MM.1S (cell line): ENCODE measurements around the gene BCAR3.

Source experiments
- DNase-seq: peaks from one replicate; pipeline ENCODE4 v3.0.0-alpha.2; 2015
- H2AFZ ChIP-seq: fragments of 300-600 bp; sonication (generic); 2 replicates; pipeline ENCODE4 v1.6.0; 2016; ENCODE audit warnings: antibody characterized with exemption, low read length
- H3F3A ChIP-seq: fragments of 300-600 bp; sonication (generic); 2 replicates; pipeline ENCODE4 v1.6.1; 2016; ENCODE audit warnings: mild to moderate bottlenecking, antibody characterized with exemption, low read length, moderate library complexity, mixed read lengths; ENCODE audit not compliant: insufficient read depth
- H3K27ac ChIP-seq: fragments of 300-600 bp; sonication (generic); 2 replicates; pipeline ENCODE4 v1.5.1; 2016; ENCODE audit warnings: mild to moderate bottlenecking, low read length
- H3K27me3 ChIP-seq: fragments of 300-600 bp; sonication (generic); replicated peaks from 2 replicates; pipeline ENCODE4 v1.6.0; 2016; ENCODE audit warnings: low read length; ENCODE audit not compliant: insufficient read depth
- H3K36me3 ChIP-seq: fragments of 300-600 bp; sonication (generic); replicated peaks from 2 replicates; pipeline ENCODE4 v1.6.1; 2016; ENCODE audit warnings: mild to moderate bottlenecking, low read length, mixed read lengths; ENCODE audit not compliant: insufficient read depth
- H3K4me1 ChIP-seq: fragments of 300-600 bp; sonication (generic); 2 replicates; pipeline ENCODE4 v1.6.1; 2016; ENCODE audit warnings: low read length, mixed read lengths
- H3K4me2 ChIP-seq: fragments of 300-600 bp; sonication (generic); 2 replicates; pipeline ENCODE4 v1.6.0; 2016; ENCODE audit warnings: low read depth, low read length
- H3K4me3 ChIP-seq: fragments of 300-600 bp; sonication (generic); 2 replicates; pipeline ENCODE4 v1.5.1; 2016; ENCODE audit warnings: low read length, mixed read lengths
- H3K79me2 ChIP-seq: fragments of 300-600 bp; sonication (generic); 2 replicates; pipeline ENCODE4 v1.6.1; 2016; ENCODE audit warnings: mixed run types, low read length, mixed read lengths
- H3K9ac ChIP-seq: fragments of 300-600 bp; sonication (generic); 2 replicates; pipeline ENCODE4 v1.6.1; 2016; ENCODE audit warnings: low read length, mixed read lengths
- H3K9me2 ChIP-seq: fragments of 300-600 bp; sonication (generic); replicated peaks from 2 replicates; pipeline ENCODE4 v1.6.1; 2016; ENCODE audit warnings: mild to moderate bottlenecking, low read length, mixed read lengths; ENCODE audit not compliant: insufficient read depth
- H3K9me3 ChIP-seq: fragments of 300-600 bp; sonication (generic); replicated peaks from 2 replicates; pipeline ENCODE4 v1.6.1; 2016; ENCODE audit warnings: mild to moderate bottlenecking, low read length, mixed read lengths; ENCODE audit not compliant: insufficient read depth
- H4K20me1 ChIP-seq: fragments of 300-600 bp; sonication (generic); 2 replicates; pipeline ENCODE4 v1.6.1; 2016; ENCODE audit warnings: mild to moderate bottlenecking, low read length, moderate library complexity, mixed read lengths; ENCODE audit not compliant: insufficient read depth
- EZH2 ChIP-seq: fragments of 300-600 bp; sonication (generic); optimal IDR thresholded peaks from 2 replicates; pipeline ENCODE3; 2017; ENCODE audit warnings: low read depth, mild to moderate bottlenecking, antibody characterized with exemption, low read length, mixed read lengths
- EZH2phosphoT487 ChIP-seq: fragments of 300-600 bp; sonication (generic); IDR thresholded peaks from 2 replicates; pipeline ENCODE4 v1.6.1; 2018; ENCODE audit warnings: antibody characterized with exemption, low read length
- TF ChIP-seq, protein P1 (sequence below): fragments of 300-600 bp; sonication (generic); IDR thresholded peaks from 2 replicates; pipeline ENCODE4 v1.5.1; 2016; ENCODE audit warnings: antibody characterized with exemption, low read length, mixed read lengths

The BCAR3 gene

DNA sequence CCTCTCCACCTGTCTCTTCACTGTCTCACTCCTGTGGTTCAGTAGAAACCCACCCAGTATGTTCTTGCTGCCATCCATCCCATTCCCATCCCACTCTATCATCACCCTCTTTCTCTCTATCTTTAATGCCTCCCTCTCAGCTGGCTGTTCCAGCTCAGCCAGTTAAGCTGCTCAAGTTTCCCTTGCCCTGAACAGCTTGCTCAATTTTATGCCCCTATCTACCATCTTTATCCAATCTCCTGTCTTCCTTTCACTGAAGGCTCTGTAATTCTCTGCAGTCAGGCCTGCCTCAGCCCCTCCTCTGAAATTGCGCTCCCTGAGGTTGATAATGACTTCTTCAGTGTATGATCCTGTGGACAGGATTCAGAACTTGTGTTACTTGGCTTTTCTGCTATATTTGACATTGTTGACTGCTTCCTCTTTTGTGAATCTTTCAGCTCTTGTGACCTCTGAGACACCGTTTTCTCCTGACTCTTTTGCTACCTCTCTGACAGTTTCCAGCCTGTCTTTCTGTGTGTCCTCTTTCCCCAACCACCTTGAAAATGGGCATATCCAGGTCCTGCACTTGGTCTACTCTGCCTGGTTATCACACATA lies 13.9 kb upstream of the BCAR3 start:
- H3F3A ChIP-seq: no peaks in the 10 kb centered on the region
- no peak overlapping the region for H2AFZ ChIP-seq
- H3K79me2 ChIP-seq: no peaks in the 10 kb centered on the region
- H3K9me2 ChIP-seq: no peaks in the 10 kb centered on the region
- no peak overlapping the region for H3K27ac ChIP-seq
- TF ChIP-seq EZH2phosphoT487 (no peak), EZH2 (no peak)
- TF ChIP-seq, protein P1, sequence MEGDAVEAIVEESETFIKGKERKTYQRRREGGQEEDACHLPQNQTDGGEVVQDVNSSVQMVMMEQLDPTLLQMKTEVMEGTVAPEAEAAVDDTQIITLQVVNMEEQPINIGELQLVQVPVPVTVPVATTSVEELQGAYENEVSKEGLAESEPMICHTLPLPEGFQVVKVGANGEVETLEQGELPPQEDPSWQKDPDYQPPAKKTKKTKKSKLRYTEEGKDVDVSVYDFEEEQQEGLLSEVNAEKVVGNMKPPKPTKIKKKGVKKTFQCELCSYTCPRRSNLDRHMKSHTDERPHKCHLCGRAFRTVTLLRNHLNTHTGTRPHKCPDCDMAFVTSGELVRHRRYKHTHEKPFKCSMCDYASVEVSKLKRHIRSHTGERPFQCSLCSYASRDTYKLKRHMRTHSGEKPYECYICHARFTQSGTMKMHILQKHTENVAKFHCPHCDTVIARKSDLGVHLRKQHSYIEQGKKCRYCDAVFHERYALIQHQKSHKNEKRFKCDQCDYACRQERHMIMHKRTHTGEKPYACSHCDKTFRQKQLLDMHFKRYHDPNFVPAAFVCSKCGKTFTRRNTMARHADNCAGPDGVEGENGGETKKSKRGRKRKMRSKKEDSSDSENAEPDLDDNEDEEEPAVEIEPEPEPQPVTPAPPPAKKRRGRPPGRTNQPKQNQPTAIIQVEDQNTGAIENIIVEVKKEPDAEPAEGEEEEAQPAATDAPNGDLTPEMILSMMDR: no peak
- no peaks in the 10 kb centered on the region for H4K20me1 ChIP-seq
- H3K9me3 ChIP-seq: no peaks in the 10 kb centered on the region
- no peak overlapping the region for H3K9ac ChIP-seq
- no peaks in the 10 kb centered on the region for H3K4me1 ChIP-seq
- DNase-seq: no peak
- H3K4me2 ChIP-seq: no peak overlapping the region
- no peak overlapping the region for H3K4me3 ChIP-seq
- no peaks in the 10 kb centered on the region for H3K27me3 ChIP-seq
- H3K36me3 ChIP-seq: no peaks in the 10 kb centered on the region

DNA sequence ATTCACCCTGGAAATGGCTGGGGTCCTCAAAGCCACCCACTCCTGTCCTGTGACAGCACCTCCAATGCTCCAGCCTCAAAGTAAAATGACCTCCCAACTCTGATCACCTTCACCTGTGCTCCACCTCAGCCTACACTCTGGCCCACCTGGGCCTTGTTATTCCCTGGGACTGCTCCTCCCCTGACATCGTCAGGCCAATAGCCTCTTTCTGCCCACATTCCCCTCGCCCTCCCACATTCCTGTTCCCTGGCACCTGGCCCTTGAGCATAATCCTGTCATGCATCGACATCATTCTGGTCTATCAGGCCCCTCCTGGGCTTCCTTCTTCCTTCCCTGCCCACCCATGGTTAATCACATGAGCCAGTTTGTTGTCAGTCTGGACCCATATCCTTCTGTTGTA lies 13.2 kb upstream of the BCAR3 start:
- H3K9me2 ChIP-seq: no peaks in the 10 kb centered on the region
- H3K27ac ChIP-seq: no peak overlapping the region
- no peaks in the 10 kb centered on the region for H3K27me3 ChIP-seq
- H3K4me1 ChIP-seq: no peaks in the 10 kb centered on the region
- H3K9me3 ChIP-seq: no peaks in the 10 kb centered on the region
- TF ChIP-seq EZH2 (no peak), EZH2phosphoT487 (no peak)
- TF ChIP-seq, protein P1: no peak
- H3K4me3 ChIP-seq: no peak overlapping the region
- no peak for DNase-seq
- no peak overlapping the region for H2AFZ ChIP-seq
- H3F3A ChIP-seq: no peaks in the 10 kb centered on the region
- no peaks in the 10 kb centered on the region for H3K79me2 ChIP-seq
- H3K4me2 ChIP-seq: no peak overlapping the region
- H3K36me3 ChIP-seq: no peaks in the 10 kb centered on the region
- H4K20me1 ChIP-seq: no peaks in the 10 kb centered on the region
- no peak overlapping the region for H3K9ac ChIP-seq

GRCh38 chr1:93694039-93694438 lies 12.4 kb upstream of the BCAR3 start:
- no peak overlapping the region for H2AFZ ChIP-seq
- no peak overlapping the region for H3K4me2 ChIP-seq
- H4K20me1 ChIP-seq: no peaks in the 10 kb centered on the region
- no peaks in the 10 kb centered on the region for H3F3A ChIP-seq
- H3K9me3 ChIP-seq: no peaks in the 10 kb centered on the region
- no peaks in the 10 kb centered on the region for H3K79me2 ChIP-seq
- no peak overlapping the region for H3K9ac ChIP-seq
- H3K4me3 ChIP-seq: no peak overlapping the region
- no peak overlapping the region for H3K27ac ChIP-seq
- no peaks in the 10 kb centered on the region for H3K4me1 ChIP-seq
- TF ChIP-seq EZH2phosphoT487: no peak
- TF ChIP-seq, protein P1: no peak
- TF ChIP-seq EZH2: no peak
- no peaks in the 10 kb centered on the region for H3K36me3 ChIP-seq
- H3K9me2 ChIP-seq: no peaks in the 10 kb centered on the region
- H3K27me3 ChIP-seq: no peaks in the 10 kb centered on the region
- no peak for DNase-seq
